IMR-90 (cell line): ENCODE data around the gene OR10J1. TPM values are rescaled to one million over a fixed set of nuclear protein-coding genes. Genes with fewer than 3 reads are reported as not detected.

Source experiments
- ATAC-seq: fragments of 200-7000 bp; cut with Tn5 transposase; 2 replicates; pipeline ENCODE4 v1.9.1; 2020; ENCODE audit warnings: low read depth, mild to moderate bottlenecking, moderate library complexity
- BruUV-seq: library from RNA; stranded (reverse); fragments of 400-500 nt; replicated peaks from 2 replicates; lab custom pipeline; 2021; lab: Mats Ljungman, UMichigan
- CTCF ChIA-PET: fragments of 300-600 bp; formaldehyde crosslinking; extraction: SDS; loops from one replicate; lab custom pipeline; 2021; ENCODE audit warnings: antibody characterized with exemption; lab: Yijun Ruan, JAX
- POLR2A ChIA-PET: fragments of 300-600 bp; sonication (Branson Sonifier 250); formaldehyde crosslinking; loops from one replicate; lab custom pipeline; 2022; ENCODE audit warnings: antibody characterized with exemption; ENCODE audit not compliant: unreplicated experiment; lab: Charles Lee
- DNase-seq: peaks from one replicate; pipeline ENCODE4 v3.0.0; 2013
- H2AFZ ChIP-seq: replicated peaks from 2 replicates; pipeline ENCODE3; 2013; ENCODE audit warnings: low read length, mild to moderate bottlenecking; ENCODE audit not compliant: poor library complexity
- H2AK5ac ChIP-seq: 2 replicates; pipeline ENCODE4 v1.6.1; 2013; ENCODE audit warnings: low read depth, low read length, inconsistent platforms
- H2AK9ac ChIP-seq: replicated peaks from 2 replicates; pipeline ENCODE3; 2013; ENCODE audit warnings: mild to moderate bottlenecking, low read depth, low read length, moderate library complexity; ENCODE audit not compliant: poor library complexity
- H2BK120ac ChIP-seq: 2 replicates; pipeline ENCODE4 v1.6.1; 2013; ENCODE audit warnings: low read depth, low read length, inconsistent platforms
- H2BK15ac ChIP-seq: 3 replicates; pipeline ENCODE4 v1.6.1; 2013; ENCODE audit warnings: low read depth, low read length, inconsistent platforms
- H2BK20ac ChIP-seq: 2 replicates; pipeline ENCODE4 v1.6.1; 2013; ENCODE audit warnings: low read depth, mild to moderate bottlenecking, inconsistent platforms, low read length, moderate library complexity
- H2BK5ac ChIP-seq: 2 replicates; pipeline ENCODE4 v1.6.1; 2013; ENCODE audit warnings: mild to moderate bottlenecking, low read depth, low read length, inconsistent platforms; ENCODE audit not compliant: poor library complexity, severe bottlenecking
- H3K14ac ChIP-seq: replicated peaks from 2 replicates; pipeline ENCODE4 v1.6.1; 2013; ENCODE audit warnings: low read depth, low read length, inconsistent platforms
- H3K18ac ChIP-seq: 2 replicates; pipeline ENCODE4 v1.6.1; 2013; ENCODE audit warnings: low read depth, low read length, control low read depth
- H3K23ac ChIP-seq: 2 replicates; pipeline ENCODE4 v1.6.1; 2013; ENCODE audit warnings: low read depth, low read length, inconsistent platforms
- H3K27ac ChIP-seq: 2 replicates; pipeline ENCODE4 v1.5.1; 2013; ENCODE audit warnings: mild to moderate bottlenecking, control low read depth, low read length; ENCODE audit not compliant: insufficient read depth
- H3K27me3 ChIP-seq: 2 replicates; pipeline ENCODE4 v1.6.1; 2013; ENCODE audit warnings: low read length; ENCODE audit not compliant: control insufficient read depth, insufficient read depth
- H3K36me3 ChIP-seq: 2 replicates; pipeline ENCODE4 v1.6.1; 2013; ENCODE audit warnings: low read length, mixed read lengths; ENCODE audit not compliant: control insufficient read depth, insufficient read depth
- H3K4ac ChIP-seq: 2 replicates; pipeline ENCODE4 v1.6.1; 2013; ENCODE audit warnings: low read depth, low read length, inconsistent platforms
- H3K4me1 ChIP-seq: 2 replicates; pipeline ENCODE4 v1.6.1; 2013; ENCODE audit warnings: low read length, mixed read lengths; ENCODE audit not compliant: control insufficient read depth, insufficient read depth
- H3K4me2 ChIP-seq: 2 replicates; pipeline ENCODE4 v1.6.1; 2013; ENCODE audit warnings: low read depth, mild to moderate bottlenecking, control low read depth, low read length, moderate library complexity
- H3K4me3 ChIP-seq: 2 replicates; pipeline ENCODE4 v1.5.1; 2013; ENCODE audit warnings: low read depth, mild to moderate bottlenecking, control low read depth, low read length, moderate library complexity; ENCODE audit not compliant: insufficient read depth
- H3K56ac ChIP-seq: 2 replicates; pipeline ENCODE4 v1.6.1; 2013; ENCODE audit warnings: low read length, inconsistent platforms; ENCODE audit not compliant: insufficient read depth; ENCODE audit errors: extremely low read depth
- H3K79me1 ChIP-seq, 2 experiments: 2 replicates each; pipeline ENCODE4 v1.6.1; 2013; ENCODE audit warnings: low read length in 2 of 2, inconsistent platforms in 1 of 2, low read depth in 1 of 2
- H3K9ac ChIP-seq: 2 replicates; pipeline ENCODE4 v1.6.1; 2013; ENCODE audit warnings: low read depth, low read length, control low read depth
- H3K9me1 ChIP-seq: 2 replicates; pipeline ENCODE4 v1.6.1; 2013; ENCODE audit warnings: low read length, inconsistent platforms; ENCODE audit not compliant: insufficient read depth
- H3K9me3 ChIP-seq: 2 replicates; pipeline ENCODE4 v1.6.1; 2013; ENCODE audit warnings: low read length; ENCODE audit not compliant: control insufficient read depth, insufficient read depth
- H4K20me1 ChIP-seq: 2 replicates; pipeline ENCODE4 v1.6.1; 2013; ENCODE audit warnings: low read length, inconsistent platforms; ENCODE audit not compliant: insufficient read depth
- H4K5ac ChIP-seq: 2 replicates; pipeline ENCODE4 v1.6.1; 2013; ENCODE audit warnings: mild to moderate bottlenecking, low read depth, low read length, control low read depth
- H4K8ac ChIP-seq, 2 experiments: 2 replicates each; pipeline ENCODE4 v1.6.1; 2013; ENCODE audit warnings: low read depth in 2 of 2, low read length in 2 of 2, control low read depth in 1 of 2, inconsistent platforms in 1 of 2
- H4K91ac ChIP-seq: 2 replicates; pipeline ENCODE4 v1.6.1; 2013; ENCODE audit warnings: low read depth, low read length, inconsistent platforms; ENCODE audit not compliant: insufficient read depth
- BHLHE40 ChIP-seq: fragments of 150-350 bp; IDR thresholded peaks from 2 replicates; pipeline ENCODE4 v1.6.1; 2016; ENCODE audit warnings: mild to moderate bottlenecking, low read depth, low read length
- MXI1 ChIP-seq: IDR thresholded peaks from 2 replicates; pipeline ENCODE4 v1.6.1; 2012; ENCODE audit warnings: low read depth, mild to moderate bottlenecking, low read length, moderate library complexity, borderline replicate concordance
- RFX5 ChIP-seq: IDR thresholded peaks from 2 replicates; pipeline ENCODE4 v1.8.0; 2012; ENCODE audit warnings: low read depth, mild to moderate bottlenecking, low read length, moderate library complexity
- WGBS, 2 experiments: methylation state at CpG; one replicate each; pipeline versions ENCODE4 v1.1.5 to v1.1.7; 2013; ENCODE audit warnings: missing lambda C conversion rate in 2 of 2; ENCODE audit not compliant: insufficient read length in 1 of 2; ENCODE audit errors: extremely low coverage in 2 of 2; 5-methylcytosine and 5-hydroxymethylcytosine counted together
- dilution Hi-C: fragments of 300-500 bp; cut with HindIII; formaldehyde crosslinking; loops from one replicate; pipeline ENCODE4 v1.14.3; 2018; ENCODE audit warnings: low sequenced_read_pairs; ENCODE audit not compliant: unreplicated experiment
- in situ Hi-C: fragments of 300-500 bp; cut with MboI; formaldehyde crosslinking; loops from 3 replicates; pipeline ENCODE4 v1.14.3; 2019; ENCODE audit warnings: low sequenced_read_pairs, inconsistent platforms, mixed read lengths
- intact Hi-C: fragments of 100-400 bp; cut with micrococcal nuclease; formaldehyde crosslinking; loops from 2 replicates; pipeline ENCODE4 v1.10.0; 2022
- polyA plus RNA-seq, 3 experiments: library from polyadenylated mRNA; depleted of rRNA; stranded (reverse); fragments of >200 nt; gene quantifications; 2 replicates each; pipeline ENCODE4 v1.2.3, GENCODE V29; 2012; ENCODE audit warnings: low replicate concordance in 1 of 3
- total RNA-seq: library from RNA; depleted of rRNA; stranded (reverse); fragments of >200 nt; gene quantifications from 2 replicates; pipeline ENCODE4 v1.2.3, GENCODE V29; 2012
- TF ChIP-seq, protein P1 (sequence below): fragments of 150-350 bp; IDR thresholded peaks from 2 replicates; pipeline ENCODE4 v1.6.1; 2016; ENCODE audit warnings: low read depth, mild to moderate bottlenecking, low read length, moderate library complexity, borderline replicate concordance
- TF ChIP-seq, protein P2 (sequence below): conservative IDR thresholded peaks from 2 replicates; pipeline ENCODE4 v1.5.1; 2012; ENCODE audit warnings: mild to moderate bottlenecking, low read depth, low read length, improper control_type of control experiment
- TF ChIP-seq, protein P3 (sequence below): fragments of 150-350 bp; IDR thresholded peaks from 2 replicates; pipeline ENCODE4 v1.6.1; 2017; ENCODE audit warnings: mild to moderate bottlenecking, antibody characterized with exemption, low read length, low read depth

The OR10J1 gene
- total and polyA plus RNA-seq, 2 of the 4 experiments (the other 2 are of a cell fraction) = not detected

DNA sequence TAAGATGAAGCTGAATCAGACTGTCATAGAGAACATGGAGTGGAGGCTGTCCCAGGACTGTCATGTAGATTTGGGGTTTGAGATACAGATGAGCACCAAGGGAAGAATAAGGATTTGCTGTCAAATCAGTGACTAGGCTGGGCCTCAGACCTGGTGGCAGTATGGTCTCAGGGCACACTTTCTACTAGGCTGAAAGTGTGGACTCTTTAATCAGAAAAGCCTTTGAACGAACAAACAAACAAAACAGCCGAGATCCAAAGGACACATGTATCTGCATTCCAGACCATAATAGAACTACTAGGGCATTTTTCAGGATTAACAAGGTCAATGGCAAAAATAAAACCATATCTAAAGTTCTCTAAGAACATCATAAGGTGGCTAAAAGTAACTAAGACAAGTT lies 2.9 kb downstream of the OR10J1 start:
- Histone ChIP-seq H3K4me1 (no peaks in the 10 kb centered on the region), H4K5ac (no peak overlapping the region), H3K79me1 (no peaks in the 10 kb centered on the region), H3K9me1 (no peaks in the 10 kb centered on the region), H2AFZ (no peak overlapping the region), H2BK15ac (no peak overlapping the region), H2BK120ac (no peak overlapping the region), H3K4me2 (no peak overlapping the region), H3K4me3 (no peak overlapping the region), H3K18ac (no peak overlapping the region), H3K56ac (no peak overlapping the region), H4K20me1 (no peaks in the 10 kb centered on the region), H3K9ac (no peak overlapping the region), H2AK9ac (no peak overlapping the region), H2BK20ac (no peak overlapping the region), H2BK5ac (no peak overlapping the region), H3K9me3 (peaks cover 2% of the 10 kb centered on the region; the same call in 1 of the 2 replicates), H3K27me3 (no peaks in the 10 kb centered on the region), H3K36me3 (no peaks in the 10 kb centered on the region), H3K23ac (no peak overlapping the region), H2AK5ac (no peak overlapping the region), H4K91ac (no peak overlapping the region), H4K8ac (no peak overlapping the region), H3K27ac (no peak overlapping the region), H3K14ac (no peak overlapping the region), H3K4ac (no peak overlapping the region)
- intact Hi-C loops = no loop called here
- ATAC-seq = no peak
- POLR2A ChIA-PET = no interaction called here
- no peak for TF ChIP-seq MXI1
- TF ChIP-seq RFX5 = no peak
- TF ChIP-seq, protein P1, sequence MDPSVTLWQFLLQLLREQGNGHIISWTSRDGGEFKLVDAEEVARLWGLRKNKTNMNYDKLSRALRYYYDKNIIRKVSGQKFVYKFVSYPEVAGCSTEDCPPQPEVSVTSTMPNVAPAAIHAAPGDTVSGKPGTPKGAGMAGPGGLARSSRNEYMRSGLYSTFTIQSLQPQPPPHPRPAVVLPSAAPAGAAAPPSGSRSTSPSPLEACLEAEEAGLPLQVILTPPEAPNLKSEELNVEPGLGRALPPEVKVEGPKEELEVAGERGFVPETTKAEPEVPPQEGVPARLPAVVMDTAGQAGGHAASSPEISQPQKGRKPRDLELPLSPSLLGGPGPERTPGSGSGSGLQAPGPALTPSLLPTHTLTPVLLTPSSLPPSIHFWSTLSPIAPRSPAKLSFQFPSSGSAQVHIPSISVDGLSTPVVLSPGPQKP = no peak
- no peak for TF ChIP-seq BHLHE40
- TF ChIP-seq, protein P2, sequence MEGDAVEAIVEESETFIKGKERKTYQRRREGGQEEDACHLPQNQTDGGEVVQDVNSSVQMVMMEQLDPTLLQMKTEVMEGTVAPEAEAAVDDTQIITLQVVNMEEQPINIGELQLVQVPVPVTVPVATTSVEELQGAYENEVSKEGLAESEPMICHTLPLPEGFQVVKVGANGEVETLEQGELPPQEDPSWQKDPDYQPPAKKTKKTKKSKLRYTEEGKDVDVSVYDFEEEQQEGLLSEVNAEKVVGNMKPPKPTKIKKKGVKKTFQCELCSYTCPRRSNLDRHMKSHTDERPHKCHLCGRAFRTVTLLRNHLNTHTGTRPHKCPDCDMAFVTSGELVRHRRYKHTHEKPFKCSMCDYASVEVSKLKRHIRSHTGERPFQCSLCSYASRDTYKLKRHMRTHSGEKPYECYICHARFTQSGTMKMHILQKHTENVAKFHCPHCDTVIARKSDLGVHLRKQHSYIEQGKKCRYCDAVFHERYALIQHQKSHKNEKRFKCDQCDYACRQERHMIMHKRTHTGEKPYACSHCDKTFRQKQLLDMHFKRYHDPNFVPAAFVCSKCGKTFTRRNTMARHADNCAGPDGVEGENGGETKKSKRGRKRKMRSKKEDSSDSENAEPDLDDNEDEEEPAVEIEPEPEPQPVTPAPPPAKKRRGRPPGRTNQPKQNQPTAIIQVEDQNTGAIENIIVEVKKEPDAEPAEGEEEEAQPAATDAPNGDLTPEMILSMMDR = no peak
- TF ChIP-seq, protein P3, sequence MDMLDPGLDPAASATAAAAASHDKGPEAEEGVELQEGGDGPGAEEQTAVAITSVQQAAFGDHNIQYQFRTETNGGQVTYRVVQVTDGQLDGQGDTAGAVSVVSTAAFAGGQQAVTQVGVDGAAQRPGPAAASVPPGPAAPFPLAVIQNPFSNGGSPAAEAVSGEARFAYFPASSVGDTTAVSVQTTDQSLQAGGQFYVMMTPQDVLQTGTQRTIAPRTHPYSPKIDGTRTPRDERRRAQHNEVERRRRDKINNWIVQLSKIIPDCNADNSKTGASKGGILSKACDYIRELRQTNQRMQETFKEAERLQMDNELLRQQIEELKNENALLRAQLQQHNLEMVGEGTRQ = no peak
- DNase-seq = no peak
- CTCF ChIA-PET = no interaction called here
- in situ Hi-C loops = no loop called here
- dilution Hi-C loops = no loop called here
- WGBS, 2 experiments = no CpG with 5 or more reads among the region's 2 CpGs
- no TSS peak for BruUV-seq
